Lower leg skin (tissue), 3 donors: Measurements from ENCODE around the gene ZSCAN21.

Experiments used
- CTCF ChIP-seq, 3 donors: fragments of 450-650 bp; IDR thresholded peaks; one replicate each; pipeline ENCODE4 v1.5.1; 2016; ENCODE audit warnings: antibody characterized with exemption in 3 of 3, mild to moderate bottlenecking in 3 of 3, moderate library complexity in 2 of 3
- POLR2A ChIP-seq, 2 donors: fragments of 450-650 bp; IDR thresholded peaks; one replicate each; pipeline ENCODE4 v1.6.1; 2016 to 2017; ENCODE audit warnings: antibody characterized with exemption in 2 of 2, mild to moderate bottlenecking in 1 of 2, moderate library complexity in 1 of 2

DNA sequence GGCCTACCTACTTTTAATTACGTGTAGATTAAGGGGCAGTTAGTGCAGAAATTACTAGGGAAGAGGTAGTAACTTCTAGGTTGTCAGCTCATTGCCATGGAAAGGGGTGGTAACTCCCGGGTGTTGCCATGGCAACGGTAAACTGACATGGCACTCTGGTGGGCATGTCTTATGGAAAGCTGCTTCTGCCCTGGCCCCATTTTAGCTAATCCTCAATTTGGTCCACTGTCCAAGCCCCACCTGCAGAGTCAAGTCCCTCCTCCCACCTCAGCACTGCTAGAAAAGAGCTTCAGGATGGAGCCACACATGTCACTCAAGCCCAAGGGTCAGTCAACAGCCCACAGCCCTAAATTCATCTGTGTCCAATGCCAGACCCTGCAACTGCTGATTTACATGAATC lies 41.7 kb upstream of the ZSCAN21 start:
- TF ChIP-seq CTCF (IDR thresholded peaks at IDR 0.05) (no peak), POLR2A (IDR thresholded peaks at IDR 0.05) (no peak)
